Mesendoderm (in vitro differentiated cells): ENCODE data around the gene FAM131A. TPM values are rescaled to one million over a fixed set of nuclear protein-coding genes. Genes with fewer than 3 reads are reported as not detected.
A peak's percentile ranks its signal among the peaks of the same experiment; 100 is the strongest.

Experiments
- DNase-seq: peaks from one replicate; pipeline ENCODE4 v3.0.0; 2013
- H2AK5ac ChIP-seq: 2 replicates; pipeline ENCODE4 v1.6.1; 2013; ENCODE audit warnings: low read length, inconsistent platforms
- H2BK120ac ChIP-seq: 2 replicates; pipeline ENCODE4 v1.6.1; 2013; ENCODE audit warnings: low read depth, mild to moderate bottlenecking, low read length, moderate library complexity, mixed read lengths
- H2BK15ac ChIP-seq: replicated peaks from 2 replicates; pipeline ENCODE4 v1.6.1; 2013; ENCODE audit warnings: low read depth, mild to moderate bottlenecking, moderate library complexity
- H2BK5ac ChIP-seq: 2 replicates; pipeline ENCODE4 v1.6.1; 2013; ENCODE audit warnings: low read length, inconsistent platforms
- H3K18ac ChIP-seq: 2 replicates; pipeline ENCODE4 v1.6.1; 2013; ENCODE audit warnings: mild to moderate bottlenecking, low read length, mixed read lengths
- H3K23ac ChIP-seq: one replicate; pipeline ENCODE4 v1.6.1; 2013; ENCODE audit warnings: low read length
- H3K27ac ChIP-seq: 2 replicates; pipeline ENCODE4 v1.5.1; 2013; ENCODE audit warnings: low read depth, mild to moderate bottlenecking, inconsistent platforms, low read length, moderate library complexity
- H3K27me3 ChIP-seq: 2 replicates; pipeline ENCODE4 v1.6.1; 2013; ENCODE audit warnings: low read length, control low read depth, mild to moderate bottlenecking, inconsistent platforms; ENCODE audit not compliant: insufficient read depth, poor library complexity
- H3K36me3 ChIP-seq: 2 replicates; pipeline ENCODE4 v1.6.1; 2013; ENCODE audit warnings: low read length, inconsistent platforms; ENCODE audit not compliant: control insufficient read depth, insufficient read depth
- H3K4ac ChIP-seq: one replicate; pipeline ENCODE4 v1.6.1; 2013; ENCODE audit warnings: low read depth, mild to moderate bottlenecking, low read length, moderate library complexity
- H3K4me1 ChIP-seq: 2 replicates; pipeline ENCODE4 v1.6.1; 2013; ENCODE audit warnings: low read depth, low read length, inconsistent platforms; ENCODE audit not compliant: control insufficient read depth
- H3K4me2 ChIP-seq: 2 replicates; pipeline ENCODE4 v1.6.1; 2013; ENCODE audit warnings: low read length
- H3K4me3 ChIP-seq: 2 replicates; pipeline ENCODE4 v1.5.1; 2013; ENCODE audit warnings: mild to moderate bottlenecking, low read length
- H3K56ac ChIP-seq: one replicate; pipeline ENCODE4 v1.6.1; 2013; ENCODE audit warnings: low read length
- H3K79me1 ChIP-seq: 2 replicates; pipeline ENCODE4 v1.6.1; 2013; ENCODE audit warnings: low read length, inconsistent platforms
- H3K79me2 ChIP-seq: 2 replicates; pipeline ENCODE4 v1.6.1; 2013; ENCODE audit warnings: mild to moderate bottlenecking, low read length; ENCODE audit not compliant: control insufficient read depth, insufficient read depth
- H3K9ac ChIP-seq: 2 replicates; pipeline ENCODE4 v1.6.1; 2013; ENCODE audit warnings: low read length, inconsistent platforms
- H4K5ac ChIP-seq: one replicate; pipeline ENCODE4 v1.6.1; 2013; ENCODE audit warnings: low read length
- H4K8ac ChIP-seq: one replicate; pipeline ENCODE4 v1.6.1; 2013; ENCODE audit warnings: low read depth, mild to moderate bottlenecking, control low read depth, low read length, moderate library complexity
- WGBS: extraction: QIAGEN DNeasy Blood & Tissue Kit; methylation state at CpG from one replicate; pipeline ENCODE4 v1.1.7; 2013; ENCODE audit warnings: low lambda C conversion rate, missing lambda C conversion rate; ENCODE audit not compliant: insufficient coverage; ENCODE audit errors: extremely low coverage; 5-methylcytosine and 5-hydroxymethylcytosine counted together
- polyA plus RNA-seq, 2 experiments: library from polyadenylated mRNA; stranded (reverse); fragments of 200-250 nt; gene quantifications; one replicate each; pipeline ENCODE4 v1.2.3, GENCODE V29; 2013

The FAM131A gene
- polyA plus RNA-seq (2013, experiment 1 of 2), result 4.8 TPM
- polyA plus RNA-seq (2013, experiment 2 of 2), result 5.1 TPM

- peak within 1 kb of the TSS; percentile 80 for H3K4me3 ChIP-seq
- H3K4me2 ChIP-seq, result peak within 1 kb of the TSS; percentile 86
- H3K27me3 ChIP-seq, result no peaks in the 10 kb centered on the region
- DNase-seq, result no peak
- no peak within 1 kb of the TSS for H2BK5ac ChIP-seq
- peak within 1 kb of the TSS; percentile 64 for H2AK5ac ChIP-seq
- peaks cover 3% of the 10 kb centered on the region for H3K79me1 ChIP-seq
- peak within 1 kb of the TSS; percentile 64 for H3K18ac ChIP-seq
- peaks cover 8% of the 10 kb centered on the region for H3K36me3 ChIP-seq
- H2BK120ac ChIP-seq, result no peak within 1 kb of the TSS
- peak within 1 kb of the TSS; percentile 87 for H3K27ac ChIP-seq
- peak within 1 kb of the TSS; percentile 95 for H3K56ac ChIP-seq
- WGBS, result no CpG with 5 or more reads among the region's 6 CpGs
- H4K5ac ChIP-seq, result no peak within 1 kb of the TSS
- no peak within 1 kb of the TSS for H2BK15ac ChIP-seq
- H3K79me2 ChIP-seq, result no peaks in the 10 kb centered on the region
- H3K4me1 ChIP-seq, result peaks cover 3% of the 10 kb centered on the region
- H3K9ac ChIP-seq, result peak within 1 kb of the TSS; percentile 90
- H3K4ac ChIP-seq, result peak within 1 kb of the TSS; percentile 11
- no peak within 1 kb of the TSS for H4K8ac ChIP-seq
- H3K23ac ChIP-seq, result peak within 1 kb of the TSS; percentile 74
These were observed at the start of gene FAM131A for GRCh38 chr3:184337399-184337714. Gene FAM131A, plus strand, starts transcription at chr3:184337600. Its CDS starts 31 bp downstream, at chr3:184337631.

- H2AK5ac ChIP-seq, result no peak overlapping the region
- no peak overlapping the region for H3K27ac ChIP-seq
- no peak overlapping the region for H4K8ac ChIP-seq
- no peak overlapping the region for H3K56ac ChIP-seq
- H3K4me2 ChIP-seq, result no peak overlapping the region
- no CpG with 5 or more reads among the region's 10 CpGs for WGBS
- no peaks in the 10 kb centered on the region for H3K27me3 ChIP-seq
- no peak overlapping the region for H3K9ac ChIP-seq
- H3K79me2 ChIP-seq, result no peaks in the 10 kb centered on the region
- no peaks in the 10 kb centered on the region for H3K36me3 ChIP-seq
- H2BK5ac ChIP-seq, result no peak overlapping the region
- H2BK120ac ChIP-seq, result no peak overlapping the region
- H3K79me1 ChIP-seq, result no peaks in the 10 kb centered on the region
- H4K5ac ChIP-seq, result no peak overlapping the region
- DNase-seq, result peak; percentile 83
- no peak overlapping the region for H3K18ac ChIP-seq
- no peaks in the 10 kb centered on the region for H3K4me1 ChIP-seq
- H3K23ac ChIP-seq, result no peak overlapping the region
- no peak overlapping the region for H3K4ac ChIP-seq
- no peak overlapping the region for H2BK15ac ChIP-seq
- H3K4me3 ChIP-seq, result no peak overlapping the region
These were observed 47.9 kb upstream of the FAM131A start for GRCh38 chr3:184289426-184289938.

GRCh38 chr3:184290331-184290730, 47.1 kb upstream of the FAM131A start:
- Histone ChIP-seq H3K4me1 (no peaks in the 10 kb centered on the region), H4K8ac (no peak overlapping the region), H3K36me3 (no peaks in the 10 kb centered on the region), H3K18ac (no peak overlapping the region), H3K4me2 (no peak overlapping the region), H3K56ac (no peak overlapping the region), H3K79me1 (no peaks in the 10 kb centered on the region), H2BK15ac (no peak overlapping the region), H3K27me3 (no peaks in the 10 kb centered on the region), H4K5ac (no peak overlapping the region), H3K4me3 (no peak overlapping the region), H2BK5ac (no peak overlapping the region), H3K4ac (no peak overlapping the region), H2AK5ac (no peak overlapping the region), H2BK120ac (no peak overlapping the region), H3K23ac (no peak overlapping the region), H3K9ac (no peak overlapping the region), H3K79me2 (no peaks in the 10 kb centered on the region), H3K27ac (no peak overlapping the region)
- no peak for DNase-seq
- WGBS, result no CpG with 5 or more reads among the region's 10 CpGs

GRCh38 chr3:184291044-184291737, 46.2 kb upstream of the FAM131A start:
- H3K23ac ChIP-seq, result no peak overlapping the region
- no peak overlapping the region for H2AK5ac ChIP-seq
- H3K79me1 ChIP-seq, result no peaks in the 10 kb centered on the region
- no peak overlapping the region for H4K8ac ChIP-seq
- H2BK5ac ChIP-seq, result no peak overlapping the region
- H3K4me3 ChIP-seq, result no peak overlapping the region
- no CpG with 5 or more reads among the region's 22 CpGs for WGBS
- H4K5ac ChIP-seq, result no peak overlapping the region
- H3K27me3 ChIP-seq, result no peaks in the 10 kb centered on the region
- H3K4ac ChIP-seq, result no peak overlapping the region
- no peak overlapping the region for H2BK120ac ChIP-seq
- H3K27ac ChIP-seq, result no peak overlapping the region
- no peak overlapping the region for H3K9ac ChIP-seq
- H3K79me2 ChIP-seq, result no peaks in the 10 kb centered on the region
- no peaks in the 10 kb centered on the region for H3K36me3 ChIP-seq
- H3K56ac ChIP-seq, result no peak overlapping the region
- no peaks in the 10 kb centered on the region for H3K4me1 ChIP-seq
- no peak for DNase-seq
- H2BK15ac ChIP-seq, result no peak overlapping the region
- H3K4me2 ChIP-seq, result no peak overlapping the region
- no peak overlapping the region for H3K18ac ChIP-seq

- no peaks in the 10 kb centered on the region for H3K79me1 ChIP-seq
- H2BK5ac ChIP-seq, result no peak overlapping the region
- no peak overlapping the region for H3K9ac ChIP-seq
- no peak overlapping the region for H3K4me3 ChIP-seq
- no peaks in the 10 kb centered on the region for H3K36me3 ChIP-seq
- H3K79me2 ChIP-seq, result no peaks in the 10 kb centered on the region
- H3K27me3 ChIP-seq, result no peaks in the 10 kb centered on the region
- H3K4ac ChIP-seq, result no peak overlapping the region
- no peak overlapping the region for H2AK5ac ChIP-seq
- H3K23ac ChIP-seq, result no peak overlapping the region
- H3K4me1 ChIP-seq, result no peaks in the 10 kb centered on the region
- no peak overlapping the region for H4K8ac ChIP-seq
- no peak overlapping the region for H2BK15ac ChIP-seq
- H2BK120ac ChIP-seq, result no peak overlapping the region
- no peak for DNase-seq
- H4K5ac ChIP-seq, result no peak overlapping the region
- no peak overlapping the region for H3K27ac ChIP-seq
- no CpG with 5 or more reads among the region's 21 CpGs for WGBS
- H3K4me2 ChIP-seq, result no peak overlapping the region
- no peak overlapping the region for H3K18ac ChIP-seq
- H3K56ac ChIP-seq, result no peak overlapping the region
These were observed 45.5 kb upstream of the FAM131A start for GRCh38 chr3:184291738-184292445.
